Measurements from ENCODE around the gene TBX18.
A peak's percentile ranks its signal among the peaks of the same experiment; 100 is the strongest.

TBX18 gene

GRCh38 chr6:84743616-84744015, 20.8 kb downstream of the TBX18 start:
- no peak for DNase-seq

GRCh38 chr6:84740385-84740784, 24.0 kb downstream of the TBX18 start:
- DNase-seq = no peak

- DNase-seq = no peak
These were observed 24.6 kb downstream of the TBX18 start for GRCh38 chr6:84739866-84740208.

- DNase-seq = no peak
These were observed 25.2 kb downstream of the TBX18 start for GRCh38 chr6:84738996-84739865.

- DNase-seq = no peak
These were observed 30.5 kb downstream of the TBX18 start for GRCh38 chr6:84733889-84734288.

- no peak for DNase-seq
These were observed 32.5 kb downstream of the TBX18 start for GRCh38 chr6:84731901-84732300.

GRCh38 chr6:84731401-84731800, 33.0 kb downstream of the TBX18 start:
- no peak for DNase-seq

GRCh38 chr6:84728602-84729001, 35.8 kb downstream of the TBX18 start:
- no peak for DNase-seq

GRCh38 chr6:84719152-84719551, 45.2 kb downstream of the TBX18 start:
- no peak for DNase-seq

GRCh38 chr6:84718038-84718955, 46.1 kb downstream of the TBX18 start:
- no peak for DNase-seq

- DNase-seq = no peak
These were observed 55.3 kb downstream of the TBX18 start for GRCh38 chr6:84709121-84709520.

GRCh38 chr6:84707171-84707570, 57.2 kb downstream of the TBX18 start:
- DNase-seq = no peak

- DNase-seq = no peak
These were observed 68.2 kb downstream of the TBX18 start for GRCh38 chr6:84696166-84696565.

- no peak for DNase-seq
These were observed 72.3 kb downstream of the TBX18 start for GRCh38 chr6:84691978-84692623.

- DNase-seq = no peak
These were observed 76.1 kb downstream of the TBX18 start for GRCh38 chr6:84688141-84688873.

GRCh38 chr6:84687431-84687830, 77.0 kb downstream of the TBX18 start:
- DNase-seq = no peak

GRCh38 chr6:84685983-84686584, 78.3 kb downstream of the TBX18 start:
- DNase-seq = no peak

GRCh38 chr6:84681693-84682326, 82.6 kb downstream of the TBX18 start:
- no peak for DNase-seq

GRCh38 chr6:84675651-84676050, 88.7 kb downstream of the TBX18 start:
- DNase-seq = no peak

GRCh38 chr6:84674395-84674794, 90.0 kb downstream of the TBX18 start:
- no peak for DNase-seq

GRCh38 chr6:84671183-84671582, 93.2 kb downstream of the TBX18 start:
- DNase-seq = peak in 3 of 14 donors; percentile 2 to 5 (median 2)
